DND-41 (cell line): Measurements from ENCODE around the gene ATP1A1.

Experiments used
- ATAC-seq: fragments of 200-7000 bp; cut with Tn5 transposase; 3 replicates; pipeline ENCODE4 v1.9.1; 2021; ENCODE audit warnings: low read depth; ENCODE audit not compliant: insufficient read depth
- DNase-seq: peaks from one replicate; pipeline ENCODE4 v3.0.0-alpha.2; 2020
- H2AFZ ChIP-seq: 2 replicates; pipeline ENCODE4 v1.6.0; 2012; ENCODE audit warnings: low read depth, low read length
- H3K27ac ChIP-seq: 2 replicates; pipeline ENCODE4 v1.5.1; 2012; ENCODE audit warnings: low read length, inconsistent platforms
- H3K27me3 ChIP-seq: fragments of 200-600 bp; sonication (generic); 2 replicates; pipeline ENCODE4 v1.6.0; 2012; ENCODE audit warnings: low read length, mild to moderate bottlenecking, inconsistent platforms; ENCODE audit not compliant: insufficient read depth, poor library complexity
- H3K36me3 ChIP-seq: 2 replicates; pipeline ENCODE4 v1.5.1; 2012; ENCODE audit warnings: low read length, inconsistent platforms; ENCODE audit not compliant: insufficient read depth
- H3K4me1 ChIP-seq: 2 replicates; pipeline ENCODE4 v1.5.1; 2012; ENCODE audit warnings: mild to moderate bottlenecking, low read length; ENCODE audit not compliant: insufficient read depth
- H3K4me2 ChIP-seq: 2 replicates; pipeline ENCODE4 v1.6.0; 2012; ENCODE audit warnings: mild to moderate bottlenecking, moderate library complexity, low read length, inconsistent platforms; ENCODE audit not compliant: insufficient read depth
- H3K4me3 ChIP-seq, 2 experiments: fragments of 200-600 bp in 1 of 2; shearing (Covaris generic) in 1 of 2; 2 replicates each; pipeline ENCODE4 v1.5.1; 2012 to 2016; ENCODE audit warnings: inconsistent platforms in 2 of 2, low read length in 2 of 2, mild to moderate bottlenecking in 2 of 2, low read depth in 1 of 2, moderate library complexity in 1 of 2
- H3K79me2 ChIP-seq: 2 replicates; pipeline ENCODE4 v1.6.0; 2012; ENCODE audit warnings: low read length, inconsistent platforms; ENCODE audit not compliant: insufficient read depth
- H3K9ac ChIP-seq: 2 replicates; pipeline ENCODE4 v1.6.0; 2012; ENCODE audit warnings: low read depth, mild to moderate bottlenecking, inconsistent platforms, low read length, moderate library complexity
- H3K9me3 ChIP-seq: 2 replicates; pipeline ENCODE4 v1.5.1; 2012; ENCODE audit warnings: low read length, moderate library complexity, mild to moderate bottlenecking, inconsistent platforms; ENCODE audit not compliant: insufficient read depth, severe bottlenecking
- H4K20me1 ChIP-seq: 2 replicates; pipeline ENCODE4 v1.6.0; 2012; ENCODE audit warnings: low read length; ENCODE audit not compliant: insufficient read depth
- EZH2 ChIP-seq: IDR thresholded peaks from 3 replicates; pipeline ENCODE4 v1.6.1; 2012; ENCODE audit warnings: borderline replicate concordance, low read depth, mild to moderate bottlenecking, moderate library complexity, low read length, inconsistent platforms; ENCODE audit not compliant: severe bottlenecking
- TF ChIP-seq, protein P1 (sequence below): IDR thresholded peaks from 2 replicates; pipeline ENCODE4 v1.5.1; 2012; ENCODE audit warnings: borderline replicate concordance, low read length, moderate library complexity, mild to moderate bottlenecking; ENCODE audit not compliant: poor library complexity, severe bottlenecking; ENCODE audit errors: extremely low read depth

The ATP1A1 gene

GRCh38 chr1:116359871-116360270, 13.2 kb upstream of the ATP1A1 start:
- no peak overlapping the region for H2AFZ ChIP-seq
- TF ChIP-seq, protein P1, sequence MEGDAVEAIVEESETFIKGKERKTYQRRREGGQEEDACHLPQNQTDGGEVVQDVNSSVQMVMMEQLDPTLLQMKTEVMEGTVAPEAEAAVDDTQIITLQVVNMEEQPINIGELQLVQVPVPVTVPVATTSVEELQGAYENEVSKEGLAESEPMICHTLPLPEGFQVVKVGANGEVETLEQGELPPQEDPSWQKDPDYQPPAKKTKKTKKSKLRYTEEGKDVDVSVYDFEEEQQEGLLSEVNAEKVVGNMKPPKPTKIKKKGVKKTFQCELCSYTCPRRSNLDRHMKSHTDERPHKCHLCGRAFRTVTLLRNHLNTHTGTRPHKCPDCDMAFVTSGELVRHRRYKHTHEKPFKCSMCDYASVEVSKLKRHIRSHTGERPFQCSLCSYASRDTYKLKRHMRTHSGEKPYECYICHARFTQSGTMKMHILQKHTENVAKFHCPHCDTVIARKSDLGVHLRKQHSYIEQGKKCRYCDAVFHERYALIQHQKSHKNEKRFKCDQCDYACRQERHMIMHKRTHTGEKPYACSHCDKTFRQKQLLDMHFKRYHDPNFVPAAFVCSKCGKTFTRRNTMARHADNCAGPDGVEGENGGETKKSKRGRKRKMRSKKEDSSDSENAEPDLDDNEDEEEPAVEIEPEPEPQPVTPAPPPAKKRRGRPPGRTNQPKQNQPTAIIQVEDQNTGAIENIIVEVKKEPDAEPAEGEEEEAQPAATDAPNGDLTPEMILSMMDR, result no peak
- no peak for TF ChIP-seq EZH2
- no peak overlapping the region for H3K4me3 ChIP-seq
- no peaks in the 10 kb centered on the region for H3K36me3 ChIP-seq
- no peak overlapping the region for H3K4me2 ChIP-seq
- H3K9me3 ChIP-seq, result no peaks in the 10 kb centered on the region
- H3K27me3 ChIP-seq, result peaks cover 7% of the 10 kb centered on the region
- no peaks in the 10 kb centered on the region for H3K4me1 ChIP-seq
- no peak for DNase-seq
- no peak overlapping the region for H3K27ac ChIP-seq
- H4K20me1 ChIP-seq, result no peaks in the 10 kb centered on the region
- H3K79me2 ChIP-seq, result no peaks in the 10 kb centered on the region
- no peak overlapping the region for H3K9ac ChIP-seq
- no peak for ATAC-seq

- ATAC-seq (no peak), DNase-seq (no peak)
- H3K4me2 ChIP-seq, result no peak overlapping the region
- H3K27ac ChIP-seq, result no peak overlapping the region
- H3K27me3 ChIP-seq, result peaks cover 7% of the 10 kb centered on the region
- no peak overlapping the region for H3K4me3 ChIP-seq
- no peaks in the 10 kb centered on the region for H4K20me1 ChIP-seq
- no peaks in the 10 kb centered on the region for H3K4me1 ChIP-seq
- H3K9ac ChIP-seq, result no peak overlapping the region
- H3K9me3 ChIP-seq, result no peaks in the 10 kb centered on the region
- TF ChIP-seq EZH2, result no peak
- TF ChIP-seq, protein P1, result peak; percentile 38
- no peaks in the 10 kb centered on the region for H3K79me2 ChIP-seq
- H3K36me3 ChIP-seq, result no peaks in the 10 kb centered on the region
- no peak overlapping the region for H2AFZ ChIP-seq
Measured at GRCh38 chr1:116360429-116361173, 12.4 kb upstream of the ATP1A1 start.

DNA sequence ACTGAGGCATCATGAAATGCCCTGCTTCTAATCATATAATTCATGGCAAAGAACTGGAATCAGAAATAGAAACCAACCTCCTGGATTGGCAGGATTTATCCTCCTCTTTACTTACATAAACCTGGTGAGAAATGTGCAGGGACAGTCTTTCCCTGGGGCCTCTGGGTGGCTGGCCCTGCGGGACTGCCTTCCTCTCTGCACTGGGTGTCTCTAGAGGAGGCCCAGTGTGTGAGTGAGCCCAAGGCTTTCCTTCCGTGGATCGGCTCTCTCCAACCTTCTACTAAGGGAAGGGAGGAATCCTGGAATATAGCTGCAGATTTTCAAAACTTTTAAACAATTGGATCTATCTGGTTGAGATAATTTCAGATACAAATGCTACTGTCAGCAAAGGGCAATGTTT, 11.4 kb upstream of the ATP1A1 start:
- H3K4me2 ChIP-seq, result no peak overlapping the region
- H3K27me3 ChIP-seq, result peaks cover 13% of the 10 kb centered on the region
- no peak overlapping the region for H2AFZ ChIP-seq
- H3K79me2 ChIP-seq, result no peaks in the 10 kb centered on the region
- H3K4me3 ChIP-seq, result no peak overlapping the region
- no peaks in the 10 kb centered on the region for H3K4me1 ChIP-seq
- no peaks in the 10 kb centered on the region for H3K36me3 ChIP-seq
- DNase-seq (no peak), ATAC-seq (no peak)
- H3K9me3 ChIP-seq, result no peaks in the 10 kb centered on the region
- H3K9ac ChIP-seq, result no peak overlapping the region
- no peaks in the 10 kb centered on the region for H4K20me1 ChIP-seq
- no peak for TF ChIP-seq EZH2
- TF ChIP-seq, protein P1, result no peak
- no peak overlapping the region for H3K27ac ChIP-seq
